IMR-90 (cell line): ENCODE results near the gene CAMK2D. TPM values are rescaled to one million over a fixed set of nuclear protein-coding genes. Genes with fewer than 3 reads are reported as not detected.

Source experiments
- ATAC-seq: fragments of 200-7000 bp; cut with Tn5 transposase; 2 replicates; pipeline ENCODE4 v1.9.1; 2020; ENCODE audit warnings: low read depth, mild to moderate bottlenecking, moderate library complexity
- BruUV-seq: library from RNA; stranded (reverse); fragments of 400-500 nt; replicated peaks from 2 replicates; lab custom pipeline; 2021; lab: Mats Ljungman, UMichigan
- CTCF ChIA-PET: fragments of 300-600 bp; formaldehyde crosslinking; extraction: SDS; loops from one replicate; lab custom pipeline; 2021; ENCODE audit warnings: antibody characterized with exemption; lab: Yijun Ruan, JAX
- POLR2A ChIA-PET: fragments of 300-600 bp; sonication (Branson Sonifier 250); formaldehyde crosslinking; loops from one replicate; lab custom pipeline; 2022; ENCODE audit warnings: antibody characterized with exemption; ENCODE audit not compliant: unreplicated experiment; lab: Charles Lee
- DNase-seq: peaks from one replicate; pipeline ENCODE4 v3.0.0; 2013
- H2AFZ ChIP-seq: replicated peaks from 2 replicates; pipeline ENCODE3; 2013; ENCODE audit warnings: low read length, mild to moderate bottlenecking; ENCODE audit not compliant: poor library complexity
- H2AK5ac ChIP-seq: 2 replicates; pipeline ENCODE4 v1.6.1; 2013; ENCODE audit warnings: low read depth, low read length, inconsistent platforms
- H2AK9ac ChIP-seq: replicated peaks from 2 replicates; pipeline ENCODE3; 2013; ENCODE audit warnings: mild to moderate bottlenecking, low read depth, low read length, moderate library complexity; ENCODE audit not compliant: poor library complexity
- H2BK120ac ChIP-seq: 2 replicates; pipeline ENCODE4 v1.6.1; 2013; ENCODE audit warnings: low read depth, low read length, inconsistent platforms
- H2BK15ac ChIP-seq: 3 replicates; pipeline ENCODE4 v1.6.1; 2013; ENCODE audit warnings: low read depth, low read length, inconsistent platforms
- H2BK20ac ChIP-seq: 2 replicates; pipeline ENCODE4 v1.6.1; 2013; ENCODE audit warnings: low read depth, mild to moderate bottlenecking, inconsistent platforms, low read length, moderate library complexity
- H2BK5ac ChIP-seq: 2 replicates; pipeline ENCODE4 v1.6.1; 2013; ENCODE audit warnings: mild to moderate bottlenecking, low read depth, low read length, inconsistent platforms; ENCODE audit not compliant: poor library complexity, severe bottlenecking
- H3K14ac ChIP-seq: replicated peaks from 2 replicates; pipeline ENCODE4 v1.6.1; 2013; ENCODE audit warnings: low read depth, low read length, inconsistent platforms
- H3K18ac ChIP-seq: 2 replicates; pipeline ENCODE4 v1.6.1; 2013; ENCODE audit warnings: low read depth, low read length, control low read depth
- H3K23ac ChIP-seq: 2 replicates; pipeline ENCODE4 v1.6.1; 2013; ENCODE audit warnings: low read depth, low read length, inconsistent platforms
- H3K27ac ChIP-seq: 2 replicates; pipeline ENCODE4 v1.5.1; 2013; ENCODE audit warnings: mild to moderate bottlenecking, control low read depth, low read length; ENCODE audit not compliant: insufficient read depth
- H3K27me3 ChIP-seq: 2 replicates; pipeline ENCODE4 v1.6.1; 2013; ENCODE audit warnings: low read length; ENCODE audit not compliant: control insufficient read depth, insufficient read depth
- H3K36me3 ChIP-seq: 2 replicates; pipeline ENCODE4 v1.6.1; 2013; ENCODE audit warnings: low read length, mixed read lengths; ENCODE audit not compliant: control insufficient read depth, insufficient read depth
- H3K4ac ChIP-seq: 2 replicates; pipeline ENCODE4 v1.6.1; 2013; ENCODE audit warnings: low read depth, low read length, inconsistent platforms
- H3K4me1 ChIP-seq: 2 replicates; pipeline ENCODE4 v1.6.1; 2013; ENCODE audit warnings: low read length, mixed read lengths; ENCODE audit not compliant: control insufficient read depth, insufficient read depth
- H3K4me2 ChIP-seq: 2 replicates; pipeline ENCODE4 v1.6.1; 2013; ENCODE audit warnings: low read depth, mild to moderate bottlenecking, control low read depth, low read length, moderate library complexity
- H3K4me3 ChIP-seq: 2 replicates; pipeline ENCODE4 v1.5.1; 2013; ENCODE audit warnings: low read depth, mild to moderate bottlenecking, control low read depth, low read length, moderate library complexity; ENCODE audit not compliant: insufficient read depth
- H3K56ac ChIP-seq: 2 replicates; pipeline ENCODE4 v1.6.1; 2013; ENCODE audit warnings: low read length, inconsistent platforms; ENCODE audit not compliant: insufficient read depth; ENCODE audit errors: extremely low read depth
- H3K79me1 ChIP-seq, 2 experiments: 2 replicates each; pipeline ENCODE4 v1.6.1; 2013; ENCODE audit warnings: low read length in 2 of 2, inconsistent platforms in 1 of 2, low read depth in 1 of 2
- H3K9ac ChIP-seq: 2 replicates; pipeline ENCODE4 v1.6.1; 2013; ENCODE audit warnings: low read depth, low read length, control low read depth
- H3K9me1 ChIP-seq: 2 replicates; pipeline ENCODE4 v1.6.1; 2013; ENCODE audit warnings: low read length, inconsistent platforms; ENCODE audit not compliant: insufficient read depth
- H3K9me3 ChIP-seq: 2 replicates; pipeline ENCODE4 v1.6.1; 2013; ENCODE audit warnings: low read length; ENCODE audit not compliant: control insufficient read depth, insufficient read depth
- H4K20me1 ChIP-seq: 2 replicates; pipeline ENCODE4 v1.6.1; 2013; ENCODE audit warnings: low read length, inconsistent platforms; ENCODE audit not compliant: insufficient read depth
- H4K5ac ChIP-seq: 2 replicates; pipeline ENCODE4 v1.6.1; 2013; ENCODE audit warnings: mild to moderate bottlenecking, low read depth, low read length, control low read depth
- H4K8ac ChIP-seq, 2 experiments: 2 replicates each; pipeline ENCODE4 v1.6.1; 2013; ENCODE audit warnings: low read depth in 2 of 2, low read length in 2 of 2, control low read depth in 1 of 2, inconsistent platforms in 1 of 2
- H4K91ac ChIP-seq: 2 replicates; pipeline ENCODE4 v1.6.1; 2013; ENCODE audit warnings: low read depth, low read length, inconsistent platforms; ENCODE audit not compliant: insufficient read depth
- CEBPB ChIP-seq: IDR thresholded peaks from 2 replicates; pipeline ENCODE4 v1.6.1; 2012; ENCODE audit warnings: low read depth, low read length, improper control_type of control experiment
- CHD1 ChIP-seq: IDR thresholded peaks from 2 replicates; pipeline ENCODE4 v1.6.1; 2012; ENCODE audit warnings: low read depth, low read length, improper control_type of control experiment
- RFX5 ChIP-seq: IDR thresholded peaks from 2 replicates; pipeline ENCODE4 v1.8.0; 2012; ENCODE audit warnings: low read depth, mild to moderate bottlenecking, low read length, moderate library complexity
- dilution Hi-C: fragments of 300-500 bp; cut with HindIII; formaldehyde crosslinking; loops from one replicate; pipeline ENCODE4 v1.14.3; 2018; ENCODE audit warnings: low sequenced_read_pairs; ENCODE audit not compliant: unreplicated experiment
- in situ Hi-C: fragments of 300-500 bp; cut with MboI; formaldehyde crosslinking; loops from 3 replicates; pipeline ENCODE4 v1.14.3; 2019; ENCODE audit warnings: low sequenced_read_pairs, inconsistent platforms, mixed read lengths
- intact Hi-C: fragments of 100-400 bp; cut with micrococcal nuclease; formaldehyde crosslinking; loops from 2 replicates; pipeline ENCODE4 v1.10.0; 2022
- polyA plus RNA-seq, 3 experiments: library from polyadenylated mRNA; depleted of rRNA; stranded (reverse); fragments of >200 nt; gene quantifications; 2 replicates each; pipeline ENCODE4 v1.2.3, GENCODE V29; 2012; ENCODE audit warnings: low replicate concordance in 1 of 3
- total RNA-seq: library from RNA; depleted of rRNA; stranded (reverse); fragments of >200 nt; gene quantifications from 2 replicates; pipeline ENCODE4 v1.2.3, GENCODE V29; 2012

Gene CAMK2D
- total and polyA plus RNA-seq, 2 of the 4 experiments (the other 2 are of a cell fraction) = 44.6 to 156 TPM

GRCh38 chr4:113586072-113586471 is 175.5 kb downstream of the CAMK2D start:
- Histone ChIP-seq H3K9ac (no peak overlapping the region), H4K20me1 (peaks cover 5% of the 10 kb centered on the region; the same call in 1 of the 2 replicates), H2BK120ac (no peak overlapping the region), H3K9me3 (no peaks in the 10 kb centered on the region), H2BK20ac (no peak overlapping the region), H4K8ac (no peak overlapping the region), H3K4me2 (no peak overlapping the region), H2BK15ac (no peak overlapping the region), H3K27me3 (no peaks in the 10 kb centered on the region), H3K18ac (no peak overlapping the region), H3K4me3 (no peak overlapping the region), H3K4me1 (peaks cover 4% of the 10 kb centered on the region), H3K9me1 (peaks cover 4% of the 10 kb centered on the region; the same call in 1 of the 2 replicates), H3K79me1 (peaks cover 25 to 33% of the 10 kb centered on the region in 2 experiments), H3K4ac (no peak overlapping the region), H3K14ac (no peak overlapping the region), H2AK9ac (no peak overlapping the region), H2AFZ (no peak overlapping the region), H3K27ac (no peak overlapping the region), H3K56ac (no peak overlapping the region), H3K36me3 (no peaks in the 10 kb centered on the region), H3K23ac (no peak overlapping the region), H4K5ac (no peak overlapping the region), H2AK5ac (no peak overlapping the region), H4K91ac (no peak overlapping the region), H2BK5ac (no peak overlapping the region)
- TF ChIP-seq CHD1 (no peak), RFX5 (no peak), CEBPB (0 out of 2 replicates have a peak, but pooled peaks have one; percentile 2)
- intact Hi-C loops = no loop called here
- CTCF ChIA-PET = no interaction called here
- dilution Hi-C loops = no loop called here
- BruUV-seq = no TSS peak
- no peak for DNase-seq
- POLR2A ChIA-PET = no interaction called here
- no peak for ATAC-seq
- in situ Hi-C loops = no loop called here
